Inflammatory macrophage treated with lipopolysaccharide for 4 hours (primary cell): ENCODE results near the gene GPR31.
A peak's percentile ranks its signal among the peaks of the same experiment; 100 is the strongest.

Experiments used
- DNase-seq: peaks from one replicate; pipeline ENCODE4 v3.0.0-alpha.2; 2020

The GPR31 gene

GRCh38 chr6:167137081-167137480, 20.7 kb downstream of the GPR31 start:
- no peak for DNase-seq

- DNase-seq: peak; percentile 13
Measured at GRCh38 chr6:167136376-167136775, 21.4 kb downstream of the GPR31 start.

- DNase-seq: no peak
Measured at GRCh38 chr6:167134448-167135328, 23.1 kb downstream of the GPR31 start.

GRCh38 chr6:167130712-167131684, 26.8 kb downstream of the GPR31 start:
- no peak for DNase-seq

GRCh38 chr6:167130008-167130677, 27.6 kb downstream of the GPR31 start:
- no peak for DNase-seq

GRCh38 chr6:167129562-167129961, 28.2 kb downstream of the GPR31 start:
- DNase-seq: no peak

- DNase-seq: no peak
Measured at GRCh38 chr6:167129159-167129558, 28.6 kb downstream of the GPR31 start.

- DNase-seq: no peak
Measured at GRCh38 chr6:167127785-167128531, 29.8 kb downstream of the GPR31 start.

GRCh38 chr6:167125855-167126349, 31.9 kb downstream of the GPR31 start:
- no peak for DNase-seq

GRCh38 chr6:167125410-167125809, 32.4 kb downstream of the GPR31 start:
- no peak for DNase-seq

GRCh38 chr6:167124753-167125152, 33.0 kb downstream of the GPR31 start:
- no peak for DNase-seq

- no peak for DNase-seq
Measured at GRCh38 chr6:167122827-167123657, 34.7 kb downstream of the GPR31 start, which contains the start of gene CCR6. Gene CCR6 (plus strand): TSS chr6:167123096. CDS start chr6:167136135, 13,039 bp downstream.

- DNase-seq: no peak
Measured at GRCh38 chr6:167122041-167122826, 35.5 kb downstream of the GPR31 start.

GRCh38 chr6:167121335-167121841, 36.4 kb downstream of the GPR31 start:
- DNase-seq: no peak

- no peak for DNase-seq
Measured at GRCh38 chr6:167120583-167120903, 37.2 kb downstream of the GPR31 start.

- DNase-seq: no peak
Measured at GRCh38 chr6:167119670-167120582, 37.9 kb downstream of the GPR31 start.

- no peak for DNase-seq
Measured at GRCh38 chr6:167118839-167119238, 38.9 kb downstream of the GPR31 start.

GRCh38 chr6:167118006-167118405, 39.8 kb downstream of the GPR31 start:
- DNase-seq: no peak

GRCh38 chr6:167116838-167117228, 40.9 kb downstream of the GPR31 start:
- DNase-seq: no peak
